T-helper 2 cell treated with Interferon-gamma antibody and Interleukin-4, amounts not matched to agents 5 μg/mL and 100 μg/mL, for 36 hours (primary cell): ENCODE data around the gene CACFD1.

Experiments used
- DNase-seq: peaks from one replicate; pipeline ENCODE4 v3.0.0; 2021; ENCODE audit warnings: low spot score
- H3K27ac Mint-ChIP-seq: one replicate; pipeline ENCODE4 v1.8.0; 2021; ENCODE audit warnings: mild to moderate bottlenecking, mixed read lengths
- H3K27me3 Mint-ChIP-seq: one replicate; pipeline ENCODE4 v1.8.0; 2021; ENCODE audit warnings: low read depth, mixed read lengths
- H3K36me3 Mint-ChIP-seq: one replicate; pipeline ENCODE4 v1.8.0; 2021; ENCODE audit warnings: low read depth, mixed read lengths
- H3K4me1 Mint-ChIP-seq: one replicate; pipeline ENCODE4 v1.8.0; 2021; ENCODE audit warnings: low read depth, mixed read lengths
- H3K4me3 Mint-ChIP-seq: one replicate; pipeline ENCODE4 v1.8.0; 2022; ENCODE audit warnings: mild to moderate bottlenecking, moderate library complexity, mixed read lengths
- H3K9me3 Mint-ChIP-seq: one replicate; pipeline ENCODE4 v1.8.0; 2021; ENCODE audit warnings: mixed read lengths

Gene CACFD1

DNA sequence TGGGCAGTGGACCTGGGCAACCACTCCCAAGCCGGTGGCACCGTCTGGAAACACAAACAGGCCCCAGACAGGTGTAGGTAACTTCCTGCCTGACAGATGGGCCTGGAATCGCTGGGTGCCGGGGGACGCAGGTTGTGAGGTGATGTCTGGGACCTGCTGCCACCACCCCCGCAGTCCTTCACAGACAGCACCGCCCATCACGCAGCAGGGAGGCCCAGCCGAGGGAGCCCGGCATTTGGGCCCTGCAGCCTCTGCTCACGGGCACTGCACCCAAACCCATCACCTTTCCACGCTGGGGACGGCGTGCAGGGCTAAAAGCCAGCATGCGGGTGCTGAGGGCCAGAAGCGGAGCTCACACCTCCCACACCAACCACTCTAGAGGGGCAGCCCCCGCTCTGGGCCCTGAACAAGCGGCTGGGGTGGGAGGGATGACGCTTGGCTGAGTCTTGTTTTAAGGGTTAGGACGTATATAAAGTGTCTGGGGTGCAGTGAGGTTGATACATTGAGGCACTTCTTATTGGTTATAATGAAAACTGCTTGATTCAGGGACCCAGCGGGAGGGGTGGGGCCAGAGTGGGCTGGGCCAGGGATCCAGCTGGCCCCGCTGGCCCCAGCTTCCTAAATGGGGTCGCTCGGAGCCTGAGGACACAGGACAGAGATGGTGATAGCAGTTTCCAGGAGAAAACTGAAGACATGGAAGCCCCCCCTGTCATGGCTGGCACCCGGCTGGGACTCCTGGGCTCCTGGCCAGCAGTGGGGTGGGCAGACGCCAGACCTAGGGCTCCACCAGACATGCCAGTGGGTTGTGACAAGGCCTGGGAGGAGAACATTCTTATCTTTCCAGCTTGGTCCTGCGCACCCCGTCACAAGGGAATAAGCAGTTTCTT lies 53.7 kb downstream of the CACFD1 start:
- H3K27ac Mint-ChIP-seq = no peak overlapping the region
- DNase-seq = no peak
- peaks cover 5% of the 10 kb centered on the region for H3K27me3 Mint-ChIP-seq
- no peak overlapping the region for H3K4me3 Mint-ChIP-seq
- no peaks in the 10 kb centered on the region for H3K9me3 Mint-ChIP-seq
- peaks cover 7% of the 10 kb centered on the region for H3K4me1 Mint-ChIP-seq
- H3K36me3 Mint-ChIP-seq = no peaks in the 10 kb centered on the region

DNA sequence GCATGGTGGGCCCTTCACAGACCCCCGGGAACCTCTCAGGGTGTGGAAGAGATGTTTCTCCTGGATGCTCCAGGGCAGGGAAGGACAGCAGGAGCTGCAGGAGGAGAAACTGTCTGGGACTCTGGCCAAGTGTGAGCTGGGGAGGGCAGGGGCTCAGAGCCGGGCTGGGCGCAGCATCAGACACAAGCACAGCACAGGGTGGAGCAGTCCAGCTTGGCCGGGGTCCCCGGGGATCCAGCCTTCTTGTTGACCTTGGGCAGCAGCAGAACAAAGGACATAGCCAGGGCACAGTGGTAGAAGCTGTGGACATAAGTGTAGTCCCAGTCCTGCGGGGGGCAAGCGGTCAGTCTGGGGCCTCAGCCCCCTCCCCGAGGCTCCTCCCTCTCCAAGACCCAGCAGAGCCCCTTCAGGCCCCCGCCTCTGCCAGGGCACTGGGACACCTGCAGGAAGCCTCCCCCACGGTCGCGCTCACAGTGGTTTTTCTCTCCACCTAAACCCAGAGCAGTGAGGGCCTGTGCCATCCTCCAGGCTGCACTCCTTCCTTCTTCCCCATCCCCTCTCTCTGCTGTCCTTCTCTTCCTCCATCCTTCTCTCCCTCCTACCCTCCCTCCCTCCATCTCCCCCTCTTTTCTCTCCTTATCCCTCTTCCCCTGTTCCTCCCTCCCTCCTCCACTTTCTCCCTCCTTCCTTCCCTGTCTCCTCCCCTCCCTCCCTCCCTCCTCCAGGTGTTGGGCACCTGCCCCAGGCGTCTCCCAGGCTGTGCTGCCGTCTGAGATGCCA lies 54.9 kb downstream of the CACFD1 start:
- no peaks in the 10 kb centered on the region for H3K9me3 Mint-ChIP-seq
- no peak overlapping the region for H3K4me3 Mint-ChIP-seq
- H3K36me3 Mint-ChIP-seq = no peaks in the 10 kb centered on the region
- peaks cover 1% of the 10 kb centered on the region for H3K4me1 Mint-ChIP-seq
- no peak for DNase-seq
- no peak overlapping the region for H3K27ac Mint-ChIP-seq
- peaks cover under 1% of the 10 kb centered on the region for H3K27me3 Mint-ChIP-seq

DNA sequence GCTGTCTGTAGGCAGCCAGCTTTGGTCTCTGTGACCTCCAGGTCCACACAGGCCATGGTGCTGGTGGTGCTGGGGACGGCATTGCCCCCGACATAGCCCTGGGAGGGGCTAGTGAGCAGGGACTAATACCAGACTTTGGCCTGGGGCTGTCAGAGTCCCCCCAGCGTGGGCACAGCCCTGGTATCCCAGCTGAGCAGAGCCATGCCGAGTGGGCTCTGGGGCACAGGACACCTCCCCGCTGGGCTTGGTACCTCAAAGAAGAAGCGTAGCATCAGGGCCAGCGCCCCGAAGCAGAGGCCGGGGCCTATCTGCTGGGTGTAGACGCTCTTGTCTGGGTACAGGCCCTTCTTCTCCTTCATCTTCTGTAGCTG lies 55.4 kb downstream of the CACFD1 start:
- no peak for DNase-seq
- H3K36me3 Mint-ChIP-seq = no peaks in the 10 kb centered on the region
- no peak overlapping the region for H3K4me3 Mint-ChIP-seq
- H3K9me3 Mint-ChIP-seq = no peaks in the 10 kb centered on the region
- H3K27ac Mint-ChIP-seq = no peak overlapping the region
- no peaks in the 10 kb centered on the region for H3K27me3 Mint-ChIP-seq
- no peaks in the 10 kb centered on the region for H3K4me1 Mint-ChIP-seq

DNA sequence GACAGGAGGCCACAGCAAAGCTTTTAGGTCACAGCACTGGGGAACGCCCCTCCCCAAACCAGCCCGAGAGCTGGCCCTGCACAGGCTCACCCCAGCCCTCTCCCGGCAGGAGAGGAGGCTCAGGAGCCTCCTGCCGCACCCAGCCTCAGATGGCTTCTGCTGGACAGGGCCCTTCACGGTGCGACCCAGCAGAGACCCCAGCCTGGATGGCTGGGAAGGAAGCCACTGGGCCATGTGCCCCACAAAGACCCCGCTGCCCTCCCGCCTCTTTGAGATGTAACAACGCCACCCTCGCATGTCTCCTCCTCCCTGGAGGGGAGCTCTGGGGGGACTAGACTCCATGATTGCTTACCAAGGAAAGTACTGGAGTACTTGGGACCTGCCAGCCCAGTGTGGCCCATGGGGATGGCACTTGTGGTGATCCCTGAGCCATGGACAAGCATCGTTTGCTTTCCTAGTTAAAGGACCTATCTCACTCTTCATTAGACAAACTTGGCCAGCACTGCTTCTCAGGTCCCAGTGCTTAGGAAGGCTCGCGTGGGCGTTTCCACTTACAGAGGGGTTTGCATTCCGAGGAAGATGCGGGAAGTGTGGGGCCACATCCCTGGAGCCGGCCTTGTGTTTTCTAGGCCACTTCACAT lies 56.0 kb downstream of the CACFD1 start:
- Mint-ChIP-seq H3K27me3 (no peaks in the 10 kb centered on the region), H3K27ac (no peak overlapping the region), H3K9me3 (no peaks in the 10 kb centered on the region), H3K4me1 (no peaks in the 10 kb centered on the region), H3K36me3 (no peaks in the 10 kb centered on the region), H3K4me3 (no peak overlapping the region)
- no peak for DNase-seq

DNA sequence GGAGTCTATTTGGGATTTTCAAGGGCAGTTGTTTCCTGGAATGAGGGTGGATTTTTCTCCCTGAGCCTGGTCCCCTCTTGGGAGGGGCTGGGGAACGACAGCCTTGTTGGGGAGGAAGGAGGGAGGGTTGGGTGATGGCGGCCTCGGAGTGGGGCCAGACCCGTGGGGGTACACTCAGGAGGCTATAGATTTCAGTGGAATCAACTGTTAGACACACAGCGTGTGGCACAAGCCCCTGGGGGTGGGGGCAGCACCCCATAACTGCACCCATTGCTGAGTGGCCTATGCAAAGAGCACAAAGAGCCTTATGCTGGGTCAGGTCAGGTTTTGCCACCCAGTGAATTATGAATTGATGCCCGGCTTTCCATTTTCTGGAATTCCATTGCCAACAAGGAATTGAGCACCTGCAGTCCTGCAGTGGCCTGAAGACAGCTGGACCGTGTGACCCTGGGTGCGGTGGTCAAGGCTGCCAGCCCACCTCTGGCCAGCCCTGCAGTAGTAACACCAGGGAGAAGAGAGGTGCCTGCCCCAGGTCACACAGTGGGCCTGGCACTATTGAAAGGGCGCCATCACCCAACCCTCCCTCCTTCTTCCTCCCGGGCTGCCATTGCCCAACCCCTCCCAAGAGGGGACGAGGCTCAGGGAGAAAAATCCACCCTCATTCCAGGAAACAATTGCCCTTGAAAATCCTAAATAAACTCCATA lies 56.6 kb downstream of the CACFD1 start:
- no peaks in the 10 kb centered on the region for H3K4me1 Mint-ChIP-seq
- H3K4me3 Mint-ChIP-seq = no peak overlapping the region
- H3K36me3 Mint-ChIP-seq = no peaks in the 10 kb centered on the region
- DNase-seq = no peak
- no peaks in the 10 kb centered on the region for H3K9me3 Mint-ChIP-seq
- H3K27ac Mint-ChIP-seq = no peak overlapping the region
- H3K27me3 Mint-ChIP-seq = no peaks in the 10 kb centered on the region

DNA sequence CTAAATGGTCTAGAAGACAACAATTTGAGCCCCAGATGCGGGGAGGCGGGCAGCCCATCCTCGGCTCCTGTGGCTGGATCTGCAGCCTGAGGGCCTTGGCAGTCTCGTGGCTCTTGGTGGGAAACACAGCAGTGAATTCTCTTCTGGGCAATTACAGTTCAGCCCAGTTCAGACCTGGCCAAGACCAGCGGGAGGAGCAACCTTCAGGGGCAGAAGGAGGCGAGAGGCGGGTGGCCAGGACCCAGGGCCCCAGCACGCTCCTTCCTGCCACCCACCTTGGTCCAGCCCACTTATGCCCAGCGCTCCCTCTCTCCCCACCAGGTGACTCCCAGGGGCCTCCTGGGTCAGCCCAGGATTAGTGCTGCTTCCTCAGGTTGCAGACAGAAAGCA lies 57.2 kb downstream of the CACFD1 start:
- Mint-ChIP-seq H3K4me1 (no peaks in the 10 kb centered on the region), H3K27me3 (no peaks in the 10 kb centered on the region), H3K9me3 (no peaks in the 10 kb centered on the region), H3K4me3 (no peak overlapping the region), H3K27ac (no peak overlapping the region), H3K36me3 (no peaks in the 10 kb centered on the region)
- DNase-seq = no peak

DNA sequence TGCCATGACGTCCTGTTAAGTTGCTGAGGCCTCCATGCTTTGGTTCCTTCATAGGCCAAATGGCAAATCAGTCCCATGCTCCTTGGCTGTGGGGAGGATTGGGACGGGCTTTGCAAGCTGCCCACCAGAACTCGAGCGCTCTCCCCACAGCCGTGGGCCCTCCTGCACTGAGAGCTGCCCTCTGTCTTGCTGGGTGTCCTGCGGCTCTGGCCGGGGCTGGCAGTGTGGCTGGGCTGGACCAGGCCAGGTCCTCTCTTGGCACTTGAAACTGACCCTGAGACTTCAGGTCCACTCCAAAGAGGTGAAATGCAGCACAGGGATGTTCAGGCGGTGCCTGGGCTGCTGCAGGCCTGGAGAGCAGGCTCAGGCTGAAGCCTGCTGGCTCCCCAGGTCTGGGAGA lies 57.9 kb downstream of the CACFD1 start:
- Mint-ChIP-seq H3K36me3 (no peaks in the 10 kb centered on the region), H3K4me1 (no peaks in the 10 kb centered on the region), H3K27ac (no peak overlapping the region), H3K27me3 (no peaks in the 10 kb centered on the region), H3K4me3 (no peak overlapping the region), H3K9me3 (no peaks in the 10 kb centered on the region)
- no peak for DNase-seq

DNA sequence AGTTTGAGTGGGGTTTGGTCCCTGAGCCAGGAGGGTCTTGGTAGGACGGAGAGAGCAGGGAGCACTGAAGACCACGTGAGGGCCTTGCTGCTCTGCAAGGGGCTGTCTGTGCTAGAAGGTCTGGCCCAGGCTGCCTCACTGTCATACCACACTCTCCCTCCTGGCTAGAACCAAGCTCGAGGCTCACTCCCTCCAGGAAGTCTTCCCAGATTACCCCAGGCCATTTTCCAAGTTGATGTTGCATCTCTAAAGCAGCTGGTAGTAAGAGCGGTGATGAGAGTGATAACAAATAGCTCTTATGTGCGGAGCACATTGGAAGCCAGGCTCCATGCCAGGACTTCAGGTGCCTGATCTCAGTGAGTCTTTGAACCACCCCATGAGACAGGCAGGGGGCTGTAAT lies 58.4 kb downstream of the CACFD1 start:
- Mint-ChIP-seq H3K27me3 (no peaks in the 10 kb centered on the region), H3K9me3 (no peaks in the 10 kb centered on the region), H3K4me1 (no peaks in the 10 kb centered on the region), H3K4me3 (no peak overlapping the region), H3K27ac (no peak overlapping the region), H3K36me3 (no peaks in the 10 kb centered on the region)
- DNase-seq = no peak

DNA sequence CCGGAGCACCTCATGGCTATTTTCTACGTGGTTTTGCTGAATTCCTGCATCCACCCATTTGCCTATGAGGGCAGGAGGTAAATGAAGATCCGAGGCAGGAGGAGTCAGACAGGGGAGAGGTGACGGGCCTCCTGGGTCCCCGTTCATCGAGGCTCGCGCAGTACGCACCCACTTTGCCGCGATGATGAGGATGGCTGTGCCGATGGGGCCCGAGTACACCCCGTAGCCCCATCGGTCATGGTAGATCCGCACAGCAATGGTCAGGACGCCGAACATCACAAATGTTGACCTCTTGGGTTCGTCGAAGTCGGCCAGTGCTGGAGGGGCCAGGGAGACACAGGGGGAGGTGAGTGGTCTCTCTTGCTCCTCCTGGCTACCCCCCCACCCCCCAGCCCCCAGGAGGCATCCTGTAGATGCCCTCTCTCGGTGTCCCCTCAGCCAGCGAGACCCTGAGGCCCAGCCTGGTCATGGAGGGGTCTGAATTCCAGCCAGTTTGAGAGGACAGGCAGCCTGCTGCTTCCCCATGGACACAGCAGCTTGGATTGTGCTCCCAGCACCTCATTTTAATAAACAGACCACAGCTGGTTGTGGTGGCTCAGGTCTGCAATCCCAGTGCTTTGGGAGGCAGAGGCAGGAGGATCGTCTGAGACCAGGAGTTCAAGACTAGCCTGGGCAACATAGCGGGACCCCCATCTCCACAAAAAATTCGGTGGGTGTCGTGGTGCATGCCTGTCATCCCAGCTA lies 59.1 kb downstream of the CACFD1 start:
- Mint-ChIP-seq H3K27me3 (no peaks in the 10 kb centered on the region), H3K27ac (no peak overlapping the region), H3K4me3 (no peak overlapping the region), H3K4me1 (no peaks in the 10 kb centered on the region), H3K9me3 (no peaks in the 10 kb centered on the region), H3K36me3 (no peaks in the 10 kb centered on the region)
- DNase-seq = no peak

DNA sequence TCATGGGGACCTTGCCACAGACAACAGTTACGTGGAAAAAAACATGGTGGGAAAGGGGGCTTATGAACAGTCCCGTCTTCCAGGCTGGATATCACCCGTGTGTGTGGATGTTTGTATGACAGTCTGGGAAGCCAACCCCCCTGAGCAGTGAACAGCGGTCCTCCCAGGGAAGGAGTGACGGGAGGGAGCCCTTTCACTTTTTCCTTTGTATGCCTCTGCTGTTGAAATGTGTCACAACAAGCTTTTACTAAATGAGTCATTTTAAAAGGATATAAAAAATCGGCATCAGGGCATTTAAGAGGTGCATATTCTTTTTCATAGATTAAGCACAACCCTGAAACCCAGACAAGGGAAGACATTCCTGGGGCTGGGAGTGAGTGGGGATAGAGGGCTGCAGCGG lies 59.9 kb downstream of the CACFD1 start:
- no peak for DNase-seq
- H3K36me3 Mint-ChIP-seq = no peaks in the 10 kb centered on the region
- no peaks in the 10 kb centered on the region for H3K4me1 Mint-ChIP-seq
- no peaks in the 10 kb centered on the region for H3K27me3 Mint-ChIP-seq
- H3K4me3 Mint-ChIP-seq = no peak overlapping the region
- no peaks in the 10 kb centered on the region for H3K9me3 Mint-ChIP-seq
- H3K27ac Mint-ChIP-seq = no peak overlapping the region

DNA sequence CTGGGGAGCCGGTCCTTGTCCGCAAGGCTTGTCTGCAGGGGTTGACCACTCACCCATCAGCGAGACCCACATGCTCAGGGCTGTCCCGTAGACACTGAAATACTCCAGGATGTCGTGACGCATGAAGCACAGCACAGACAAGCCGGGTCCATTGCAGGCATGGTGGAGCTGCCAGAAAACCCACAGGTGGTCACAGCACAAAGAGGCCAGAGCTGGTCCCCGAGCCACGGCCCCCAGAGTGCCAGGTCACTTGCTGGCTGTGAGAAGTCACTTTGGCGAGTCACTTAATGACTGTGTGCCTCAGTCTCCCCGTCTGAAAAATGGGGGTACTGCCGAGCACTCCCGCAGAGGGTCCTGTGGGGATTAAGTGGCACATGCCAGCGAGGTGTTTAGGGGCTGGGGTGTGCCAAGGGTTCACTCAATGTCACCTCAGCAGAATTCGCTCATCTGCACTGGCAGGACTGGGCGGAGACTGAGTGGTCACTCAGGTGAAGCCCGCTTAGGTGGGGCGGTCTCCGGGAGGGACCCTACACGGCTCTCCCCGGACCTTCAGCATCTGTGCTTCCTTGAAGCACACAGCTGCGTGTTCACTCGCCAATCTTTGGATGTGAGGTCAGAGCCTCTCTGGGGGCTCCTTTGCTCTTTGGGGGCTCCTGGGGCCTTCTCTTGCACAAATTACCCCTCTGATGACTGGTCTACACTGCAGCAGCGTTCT lies 60.5 kb downstream of the CACFD1 start:
- Mint-ChIP-seq H3K9me3 (no peaks in the 10 kb centered on the region), H3K27ac (no peak overlapping the region), H3K4me3 (no peak overlapping the region), H3K36me3 (no peaks in the 10 kb centered on the region), H3K4me1 (no peaks in the 10 kb centered on the region), H3K27me3 (no peaks in the 10 kb centered on the region)
- DNase-seq = no peak
